Breast epithelium (tissue), 4 donors: ENCODE results near the gene ADGRA1. TPM values are rescaled to one million over a fixed set of nuclear protein-coding genes. Genes with fewer than 3 reads are reported as not detected.

ENCODE experiments used
- DNase-seq, 2 donors: peaks; one replicate each; pipeline ENCODE4 v3.0.0-alpha.2; 2019; ENCODE audit warnings: low spot score in 2 of 2
- H3K27ac ChIP-seq, 2 donors: fragments of 200-600 bp; sonication (generic) in 1 of 2; one replicate each; pipeline ENCODE4 v1.5.1; 2016 to 2019; ENCODE audit warnings: mild to moderate bottlenecking in 1 of 2
- H3K27me3 ChIP-seq, 2 donors: fragments of 200-600 bp; sonication (generic) in 1 of 2; one replicate each; pipeline versions ENCODE4 v1.5.1 to v1.6.0; 2017 to 2019; ENCODE audit warnings: control low read depth in 1 of 2, mild to moderate bottlenecking in 1 of 2
- H3K36me3 ChIP-seq: fragments of 200-600 bp; one replicate; pipeline ENCODE4 v1.5.1; 2019
- H3K4me1 ChIP-seq, 2 donors: fragments of 200-600 bp; sonication (generic); one replicate each; pipeline ENCODE4 v1.5.1; 2016 to 2019; ENCODE audit warnings: control low read depth in 1 of 2
- H3K4me3 ChIP-seq, 3 donors: fragments of 200-600 bp; sonication (generic); 1 replicate in 2 of 3; 2 replicates in 1 of 3; pipeline ENCODE4 v1.5.1; 2016 to 2019; ENCODE audit warnings: mild to moderate bottlenecking in 3 of 3, moderate library complexity in 2 of 3
- H3K9me3 ChIP-seq, 2 donors: fragments of 200-600 bp; sonication (generic) in 1 of 2; one replicate each; pipeline ENCODE4 v1.5.1; 2016 to 2019; ENCODE audit warnings: control low read depth in 1 of 2
- CTCF ChIP-seq, 3 donors: fragments of 450-650 bp; IDR thresholded peaks; one replicate each; pipeline ENCODE4 v1.5.1; 2016 to 2017; ENCODE audit warnings: antibody characterized with exemption in 3 of 3, mild to moderate bottlenecking in 3 of 3, moderate library complexity in 3 of 3
- POLR2A ChIP-seq: fragments of 450-650 bp; IDR thresholded peaks from one replicate; pipeline ENCODE4 v1.6.1; 2016; ENCODE audit warnings: antibody characterized with exemption, mild to moderate bottlenecking, moderate library complexity
- POLR2AphosphoS5 ChIP-seq, 3 donors: sonication (generic); formaldehyde crosslinking; IDR thresholded peaks; one replicate each; pipeline ENCODE4 v1.6.1; 2017; ENCODE audit warnings: antibody characterized with exemption in 3 of 3
- intact Hi-C: fragments of 100-400 bp; cut with DNase I; formaldehyde crosslinking; loops from one replicate; pipeline ENCODE4 v1.15.1; 2023; ENCODE audit warnings: low total_unique reads
- total RNA-seq, 3 donors: library from RNA; depleted of rRNA; stranded (reverse); fragments of >200 nt; gene quantifications; one replicate each; pipeline ENCODE4 v1.1.0, GENCODE V29; 2016

Gene ADGRA1
- total RNA-seq, 3 donors from 2014 or later: 0.33 TPM; not detected in 2

- no peak overlapping the region for H3K27ac ChIP-seq
- DNase-seq: no peak
- H3K4me3 ChIP-seq: no peak overlapping the region
- H3K9me3 ChIP-seq: peaks cover 0 to 16% of the 10 kb centered on the region in 2 donors
- intact Hi-C loops: no loop called here
- H3K4me1 ChIP-seq: no peaks in the 10 kb centered on the region
- TF ChIP-seq POLR2AphosphoS5 (IDR thresholded peaks at IDR 0.05) (no peak), CTCF (IDR thresholded peaks at IDR 0.05) (no peak), POLR2A (no peak)
- peaks cover 0 to 50% of the 10 kb centered on the region in 2 donors for H3K27me3 ChIP-seq
- H3K36me3 ChIP-seq: no peaks in the 10 kb centered on the region
Measured at GRCh38 chr10:133123746-133124356, 36.1 kb downstream of the ADGRA1 start.

GRCh38 chr10:133124357-133125211 lies 36.9 kb downstream of the ADGRA1 start:
- H3K36me3 ChIP-seq: no peaks in the 10 kb centered on the region
- H3K9me3 ChIP-seq: peaks cover 0 to 9% of the 10 kb centered on the region in 2 donors
- no peaks in the 10 kb centered on the region for H3K4me1 ChIP-seq
- TF ChIP-seq POLR2AphosphoS5 (IDR thresholded peaks at IDR 0.05) (no peak), CTCF (IDR thresholded peaks at IDR 0.05) (peak in 1 of 3 donors; percentile 37), POLR2A (no peak)
- peak in 1 of 2 donors; percentile 45 for DNase-seq
- H3K4me3 ChIP-seq: no peak overlapping the region
- peaks cover 0 to 53% of the 10 kb centered on the region in 2 donors for H3K27me3 ChIP-seq
- intact Hi-C loops: loop anchor here (5.0 kb wide), 1 partner anchor 422 kb away; no protein-coding TSS in a partner anchor
- H3K27ac ChIP-seq: no peak overlapping the region

- no peaks in the 10 kb centered on the region for H3K4me1 ChIP-seq
- intact Hi-C loops: loop anchor here (5.0 kb wide), 1 partner anchor 424 kb away; no protein-coding TSS in a partner anchor
- H3K4me3 ChIP-seq: no peak overlapping the region
- TF ChIP-seq CTCF (IDR thresholded peaks at IDR 0.05) (no peak), POLR2AphosphoS5 (IDR thresholded peaks at IDR 0.05) (no peak)
- no peaks in the 10 kb centered on the region for H3K36me3 ChIP-seq
- peaks cover 0 to 59% of the 10 kb centered on the region in 2 donors for H3K27me3 ChIP-seq
- no peaks in the 10 kb centered on the region for H3K9me3 ChIP-seq
- peak in 1 of 2 donors; percentile 15 for DNase-seq
- H3K27ac ChIP-seq: no peak overlapping the region
Measured at GRCh38 chr10:133125901-133126300, 38.2 kb downstream of the ADGRA1 start.

GRCh38 chr10:133126431-133127290 lies 38.9 kb downstream of the ADGRA1 start:
- intact Hi-C loops: loop anchor here (5.0 kb wide), 1 partner anchor 424 kb away; no protein-coding TSS in a partner anchor
- peaks cover 0 to 66% of the 10 kb centered on the region in 2 donors for H3K27me3 ChIP-seq
- no peaks in the 10 kb centered on the region for H3K4me1 ChIP-seq
- H3K4me3 ChIP-seq: no peak overlapping the region
- no peak overlapping the region for H3K27ac ChIP-seq
- peak in 1 of 2 donors; percentile 43 for DNase-seq
- no peaks in the 10 kb centered on the region for H3K9me3 ChIP-seq
- no peak for TF ChIP-seq CTCF (IDR thresholded peaks at IDR 0.05)
- TF ChIP-seq POLR2A: no peak
- TF ChIP-seq POLR2AphosphoS5 (IDR thresholded peaks at IDR 0.05): no peak
- H3K36me3 ChIP-seq: no peaks in the 10 kb centered on the region
